DMS153 (cell line): Measurements from ENCODE around the gene PCK1.

Experiments used
- DNase-seq: peaks from one replicate; lab custom pipeline; 2025; lab: John Stamatoyannopoulos, UW

PCK1 gene

DNA sequence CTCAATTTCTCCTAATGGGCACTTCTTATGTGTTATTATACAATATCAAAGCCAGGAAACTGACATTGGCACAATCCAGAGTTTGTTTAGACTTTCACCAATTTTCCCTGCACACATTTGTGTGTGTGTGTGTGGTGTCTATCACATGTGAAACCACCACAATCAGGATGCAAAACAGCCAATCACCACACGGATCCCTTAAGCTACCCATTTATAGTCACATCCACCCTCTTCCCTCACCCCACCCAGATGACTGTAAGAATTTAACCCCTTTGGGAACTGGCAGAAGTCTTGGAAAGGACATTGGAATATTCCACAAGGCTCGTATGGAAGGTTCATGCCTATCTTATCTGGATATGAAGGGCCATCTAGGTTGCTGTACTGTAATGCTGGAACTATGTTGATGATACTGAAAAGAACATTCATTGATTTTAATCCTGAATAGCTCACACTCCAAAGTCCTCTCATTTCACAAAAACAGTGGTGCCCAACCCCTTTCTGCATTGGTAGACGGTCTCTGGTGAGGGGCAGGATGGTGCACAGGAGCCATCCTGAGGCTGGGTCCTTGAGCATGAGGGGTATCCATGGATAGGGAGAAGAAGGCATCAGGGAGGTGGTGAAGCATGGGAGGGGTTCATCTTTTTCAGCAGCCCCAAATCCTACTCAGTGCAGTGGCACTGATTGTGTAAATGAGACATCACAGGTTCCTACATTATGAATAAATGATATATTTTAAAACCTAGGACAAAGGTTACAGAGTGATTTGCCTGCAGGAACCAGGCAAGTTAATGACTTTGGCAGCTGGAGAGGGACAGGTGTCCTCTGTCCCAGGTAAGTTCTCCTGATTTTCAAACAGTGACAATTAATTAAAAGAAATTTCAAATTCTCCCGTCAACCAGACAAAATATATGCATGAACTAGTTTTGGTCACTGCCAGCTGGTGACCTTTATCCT, 23.9 kb upstream of the PCK1 start:
- no peak for DNase-seq

DNA sequence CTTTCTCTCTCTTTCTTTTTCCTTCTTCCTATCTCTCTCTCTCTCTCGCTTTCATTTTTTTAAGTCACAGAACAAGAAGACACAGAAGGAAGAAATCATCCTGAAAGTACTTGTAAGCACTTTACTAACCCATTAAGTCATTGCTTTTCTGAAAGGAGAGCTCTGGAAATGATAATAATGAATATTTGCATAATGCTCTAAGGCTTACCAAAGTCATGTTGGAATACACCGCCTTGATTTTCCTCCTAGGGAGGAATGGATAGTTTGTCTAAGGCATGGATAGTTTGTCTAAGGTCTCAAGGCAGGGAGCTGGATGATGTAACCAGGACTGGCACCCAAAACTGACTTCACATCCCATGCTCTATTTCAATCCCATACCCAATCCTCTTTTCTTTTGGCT, 23.1 kb upstream of the PCK1 start:
- no peak for DNase-seq

DNA sequence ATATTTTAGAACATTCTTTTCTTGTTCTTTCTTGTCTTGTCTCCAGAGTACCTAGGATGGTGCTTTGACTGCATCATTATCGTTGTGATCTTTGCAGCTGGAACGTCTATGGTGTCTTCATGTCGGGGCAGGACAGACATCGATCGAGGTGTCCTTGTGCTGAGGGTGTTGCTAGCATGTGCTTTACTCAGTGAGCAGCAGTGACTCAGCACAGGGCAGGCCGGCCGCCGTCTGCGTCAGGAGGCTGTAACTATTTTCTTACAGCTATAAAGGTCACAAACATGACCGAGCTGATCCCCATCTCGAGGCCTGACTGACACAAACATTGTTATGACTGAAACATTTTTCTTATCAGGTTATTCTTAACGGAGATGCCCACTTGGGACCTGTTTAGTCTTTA, 21.0 kb upstream of the PCK1 start:
- DNase-seq, result no peak

DNA sequence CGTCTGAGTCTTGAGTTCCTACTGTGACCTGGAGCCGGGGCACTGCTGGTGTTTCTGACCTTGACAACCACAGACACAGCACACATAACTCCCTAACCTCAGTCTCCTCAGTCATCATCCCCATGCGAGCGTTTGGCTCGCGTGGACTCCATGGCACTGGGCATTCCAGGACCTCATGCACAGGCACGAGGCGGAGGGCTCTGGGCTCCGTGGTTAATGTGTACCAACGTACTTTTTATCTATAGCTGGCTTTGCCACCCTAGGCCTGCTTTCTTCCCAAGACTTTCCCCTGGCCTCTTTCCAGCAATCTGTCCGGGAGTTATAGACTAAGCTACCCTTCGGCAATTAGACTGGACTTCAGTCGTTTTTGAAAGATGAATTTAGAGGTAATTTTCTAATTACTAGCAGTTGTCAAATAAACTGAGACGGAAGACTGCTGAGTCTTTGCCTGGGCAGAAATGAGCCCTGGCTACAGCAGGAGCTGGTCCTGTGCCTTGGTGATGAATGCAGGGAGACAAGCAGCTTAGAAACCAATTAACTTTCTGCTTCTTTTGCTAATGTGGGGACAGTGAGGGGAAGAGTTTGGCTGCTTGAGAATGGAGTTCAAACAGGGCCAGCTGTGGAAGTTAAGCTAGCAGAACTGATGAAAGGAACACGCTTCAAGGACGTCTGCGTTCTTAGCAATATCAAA, 19.9 kb upstream of the PCK1 start:
- no peak for DNase-seq

GRCh38 chr20:57543754-57544153, 17.2 kb upstream of the PCK1 start:
- no peak for DNase-seq

- DNase-seq, result no peak
Measured at GRCh38 chr20:57544838-57545564, 15.9 kb upstream of the PCK1 start.

DNA sequence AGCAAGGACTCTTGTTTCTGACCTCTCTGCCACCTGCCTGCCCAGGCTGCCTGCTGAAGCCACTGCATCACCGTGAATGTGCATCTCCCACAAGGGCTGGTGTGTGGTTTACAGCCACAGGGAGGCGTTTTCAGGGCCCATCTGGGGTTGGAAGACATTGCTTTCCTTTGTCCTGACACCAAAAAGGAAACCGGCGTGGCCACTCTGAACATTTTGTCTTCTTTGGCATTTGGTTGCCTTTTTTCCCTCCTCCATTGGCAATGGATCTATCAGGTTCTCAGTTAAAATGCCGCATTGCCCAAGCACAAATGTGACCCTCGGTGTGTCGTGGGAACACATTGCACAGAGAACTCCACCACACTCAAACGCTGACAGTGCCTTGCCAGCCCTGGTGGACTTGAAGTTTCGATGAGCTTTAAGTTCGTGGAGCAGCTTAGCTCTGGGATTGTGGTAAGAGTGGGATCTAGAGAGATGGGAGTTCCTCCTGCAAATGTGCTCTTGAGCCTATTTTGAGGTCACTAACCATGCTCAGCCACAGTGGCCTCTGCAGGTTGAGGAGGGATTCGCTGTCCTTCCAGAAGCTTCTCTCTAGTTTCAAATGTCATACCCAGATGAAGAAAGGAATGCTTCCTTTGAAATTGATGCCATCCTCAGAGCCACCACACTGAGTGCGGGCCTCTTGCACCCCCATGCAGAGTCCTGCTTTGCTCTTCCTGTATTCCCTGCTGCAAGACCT, 14.8 kb upstream of the PCK1 start:
- no peak for DNase-seq

DNA sequence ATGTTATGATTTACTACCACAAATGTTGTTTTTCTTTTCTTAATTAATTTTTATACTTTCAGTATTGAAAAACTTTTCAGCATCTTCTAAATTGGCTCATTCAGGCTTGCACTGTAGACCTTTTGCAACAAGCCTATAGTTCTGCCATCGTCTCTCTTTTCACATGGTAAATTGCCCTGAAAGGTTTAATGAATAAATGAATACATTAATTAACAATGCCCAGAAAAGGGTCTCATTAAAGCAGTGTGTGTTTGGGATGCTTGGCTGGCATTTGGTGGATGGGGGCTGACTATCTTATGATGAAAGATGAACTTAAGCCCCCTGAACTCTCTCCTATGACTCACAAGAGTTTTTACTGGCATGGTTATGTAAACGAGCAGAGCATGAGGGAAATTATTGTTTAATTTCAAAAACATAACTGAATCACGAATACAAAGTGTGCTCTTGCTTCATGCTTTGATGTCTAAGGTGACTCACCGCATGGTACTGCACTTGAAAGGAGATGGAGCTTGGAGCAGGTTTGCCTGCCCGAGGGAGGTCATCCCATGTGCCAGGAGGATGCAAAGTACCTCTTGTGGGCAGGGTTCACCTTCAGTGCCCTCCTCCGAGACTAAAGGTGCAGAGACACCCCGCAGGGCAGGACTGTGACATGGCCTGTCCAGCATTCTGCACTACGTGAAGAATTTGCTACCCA, 13.8 kb upstream of the PCK1 start:
- no peak for DNase-seq

DNA sequence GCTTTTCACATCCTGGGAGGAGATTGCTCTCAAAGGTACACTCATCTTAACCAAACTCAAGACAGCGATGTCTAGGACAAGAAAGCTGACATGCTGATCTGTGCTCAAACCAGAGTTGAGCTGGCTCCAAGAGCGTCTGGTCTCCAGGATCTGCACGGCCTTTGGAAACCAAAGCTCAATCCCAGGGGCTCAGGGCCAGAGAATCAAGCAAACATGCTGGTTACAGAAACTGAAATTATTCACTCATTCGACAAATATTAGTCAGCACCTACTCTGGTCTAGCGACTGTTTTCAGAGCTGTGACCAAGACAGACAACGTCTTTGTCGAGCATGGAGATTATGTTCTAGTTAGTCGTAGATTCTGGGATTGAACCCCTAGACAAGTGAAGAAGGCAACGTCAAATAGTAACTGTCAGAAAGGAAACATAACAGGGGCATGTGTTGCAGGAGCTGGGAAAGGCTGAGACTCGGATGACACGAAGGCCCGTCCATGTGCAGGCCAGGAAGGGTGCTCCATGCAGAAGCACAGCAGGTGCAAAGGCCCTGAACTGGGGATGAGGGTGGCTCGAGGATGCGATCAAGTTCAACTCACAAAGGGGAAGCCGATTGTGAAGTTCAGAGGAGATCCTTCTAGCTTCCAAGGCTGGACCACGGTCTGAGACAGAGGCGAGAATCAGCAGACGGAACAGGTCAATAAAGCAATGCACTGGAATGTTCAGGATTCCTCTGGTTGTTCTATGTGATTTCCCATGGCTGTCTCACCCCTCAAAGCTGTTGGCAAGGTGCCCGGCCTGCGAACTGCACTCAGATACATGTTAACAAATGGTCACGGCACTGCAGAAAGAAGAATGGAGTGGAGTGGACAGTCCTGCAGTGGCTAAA, 12.5 kb upstream of the PCK1 start:
- no peak for DNase-seq

DNA sequence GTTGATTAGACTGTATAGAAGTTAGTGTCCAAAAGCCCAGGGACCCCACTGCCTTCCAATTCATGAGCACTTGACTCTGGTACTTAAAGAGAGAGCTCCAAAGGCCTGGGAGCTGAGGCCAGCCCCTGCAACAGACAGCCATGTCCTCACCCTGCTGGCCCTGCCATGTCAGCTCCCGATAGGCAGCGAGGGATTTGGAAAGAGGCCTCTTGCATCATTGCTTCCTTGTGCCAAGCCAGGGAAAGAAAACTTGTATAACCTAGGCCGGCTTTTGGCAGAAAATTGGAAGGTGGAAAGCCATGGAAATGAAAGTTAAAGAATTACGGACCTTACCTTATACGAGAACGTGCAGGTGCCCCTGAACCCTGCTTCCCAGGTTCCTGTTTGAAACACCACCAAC, 8.4 kb upstream of the PCK1 start:
- DNase-seq, result no peak

DNA sequence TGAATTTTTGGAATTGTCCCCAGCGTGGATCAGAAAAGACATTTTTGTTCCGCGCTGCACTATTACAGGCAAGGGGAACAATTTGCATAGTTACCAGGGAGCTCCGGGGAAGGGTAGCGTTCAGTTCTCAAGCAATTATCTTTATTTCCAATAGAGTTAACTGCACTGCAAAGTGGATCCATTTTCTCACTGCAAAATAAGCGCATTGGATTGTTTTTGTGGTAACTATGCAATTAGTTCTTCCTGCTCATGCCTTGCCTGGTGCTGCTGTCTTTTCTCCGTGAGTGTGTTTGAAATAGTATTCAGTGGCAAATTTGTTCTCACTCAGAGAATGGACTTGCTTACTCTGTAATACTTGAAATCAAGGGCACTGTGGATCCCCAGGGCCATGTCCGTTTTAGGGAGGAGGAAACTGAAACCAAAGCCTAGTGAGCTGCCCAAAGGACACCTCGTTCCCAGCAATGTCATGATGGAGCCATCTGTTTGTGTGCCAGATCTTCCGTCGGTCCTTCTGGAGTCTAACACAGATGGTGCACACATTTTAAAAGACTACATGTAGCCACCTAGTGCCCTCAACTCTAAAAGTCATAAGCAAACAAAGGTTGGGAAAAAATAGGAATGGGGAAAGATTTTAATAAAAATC, 7.4 kb upstream of the PCK1 start:
- DNase-seq, result no peak

GRCh38 chr20:57555457-57556184, 5.3 kb upstream of the PCK1 start:
- no peak for DNase-seq

DNA sequence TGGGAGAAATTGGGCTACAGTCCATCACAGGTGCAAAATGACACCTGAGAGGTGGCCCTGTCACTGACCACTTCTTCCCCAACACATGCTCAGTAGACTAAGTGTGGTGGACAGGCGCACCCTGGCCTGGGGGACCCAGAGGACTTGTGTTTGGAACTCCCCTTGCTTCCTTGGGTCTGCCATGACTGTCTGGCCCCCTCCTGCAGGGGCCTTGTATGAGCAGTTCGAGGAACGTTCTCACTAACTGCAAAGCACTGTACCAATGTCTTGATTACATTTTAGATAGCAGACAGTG, 4.0 kb upstream of the PCK1 start:
- no peak for DNase-seq

GRCh38 chr20:57557926-57558613, 2.8 kb upstream of the PCK1 start:
- DNase-seq, result no peak

DNA sequence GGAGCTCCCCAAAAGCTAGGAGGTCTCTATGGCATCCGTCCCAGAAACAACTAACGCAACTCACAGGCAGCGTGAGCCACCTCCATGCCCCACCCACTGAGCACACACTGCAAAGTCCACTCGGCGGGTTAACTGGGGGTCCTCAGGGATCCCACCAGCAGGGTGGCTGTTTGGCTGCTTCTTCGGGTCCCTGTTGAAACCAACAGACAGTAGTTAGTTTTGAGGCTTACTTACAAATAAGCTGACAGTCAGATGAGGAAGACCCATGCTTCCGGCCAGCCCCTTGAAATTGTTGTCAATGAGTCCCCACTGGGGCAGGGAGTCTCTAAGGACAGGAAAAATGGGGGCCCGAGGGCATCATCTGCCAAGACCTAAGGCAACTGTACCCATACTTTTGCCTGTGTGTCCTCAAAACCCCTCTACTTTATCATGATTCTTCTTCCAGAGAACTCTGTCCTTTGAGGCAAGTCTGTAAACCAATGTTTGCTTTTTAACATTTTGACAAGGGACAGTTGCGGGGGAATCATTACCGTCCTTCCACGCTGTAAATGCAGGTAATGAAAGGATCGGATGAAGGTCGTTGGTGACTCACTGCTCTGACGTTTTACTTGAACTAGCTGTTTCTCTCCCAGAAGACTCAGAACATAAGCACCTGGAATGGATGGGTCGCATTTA, 2.2 kb upstream of the PCK1 start:
- DNase-seq, result no peak

GRCh38 chr20:57559289-57559634, 1.6 kb upstream of the PCK1 start:
- DNase-seq, result no peak

DNA sequence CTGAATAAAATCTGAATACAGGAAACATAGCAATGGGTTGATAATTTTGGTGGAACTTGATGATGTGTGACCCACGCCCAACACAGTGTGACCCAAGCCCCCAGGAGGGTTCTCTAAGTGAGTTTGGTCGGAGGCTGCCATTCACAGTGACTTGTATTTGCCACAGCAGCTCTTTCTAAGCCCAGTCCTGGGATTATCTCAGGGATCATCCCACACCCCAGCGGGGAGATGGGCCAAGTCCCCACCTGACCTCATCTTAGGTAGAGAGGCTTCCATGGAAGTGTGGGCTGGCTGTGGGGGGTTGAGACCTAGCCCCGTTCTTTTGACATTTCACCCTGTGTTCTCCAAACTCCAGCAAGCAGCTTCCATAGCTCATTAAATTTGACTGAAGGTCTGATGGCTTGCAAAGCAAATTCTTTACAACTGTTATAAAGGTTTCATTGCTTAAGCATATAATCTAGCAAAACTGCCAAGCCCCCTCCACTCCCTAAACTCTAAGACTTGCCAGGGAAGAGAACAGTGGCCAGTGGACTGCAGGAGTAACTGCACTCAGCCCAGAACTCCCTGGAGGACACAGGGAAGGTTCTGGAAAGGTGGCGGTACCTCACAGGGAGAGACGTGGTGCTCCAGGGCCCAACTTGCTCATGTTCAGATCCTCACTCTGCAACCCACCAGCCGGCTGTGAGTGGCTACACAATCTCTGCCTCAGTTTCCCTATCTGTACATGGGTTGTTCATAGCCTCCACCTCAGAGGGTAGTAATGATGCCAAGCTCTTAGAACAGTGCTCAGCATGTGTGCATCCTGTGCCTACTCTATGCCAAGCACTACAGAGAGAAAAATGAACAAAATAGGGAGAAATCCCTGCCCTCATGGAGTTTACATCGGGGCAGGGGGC, 1.0 kb upstream of the PCK1 start:
- no peak for DNase-seq
